GM18858 (cell line): Measurements from ENCODE around the gene ROPN1L.
"Not testable (repeated sequence)": the region's sequence is repeated elsewhere in the genome, so short reads cannot be mapped to it uniquely, and the experiment has no call there.

Experiments
- ATAC-seq: cut with Tn5 transposase; IDR thresholded peaks from one replicate; pipeline ENCODE4 v1.9.1; 2021; ENCODE audit not compliant: unreplicated experiment

ROPN1L gene

GRCh38 chr5:10476878-10477277 lies 35.2 kb downstream of the ROPN1L start:
- no peak for ATAC-seq

- ATAC-seq: no peak
These were observed 36.3 kb downstream of the ROPN1L start for GRCh38 chr5:10477943-10478342.

- ATAC-seq: no peak
These were observed 36.8 kb downstream of the ROPN1L start for GRCh38 chr5:10478436-10478835.

GRCh38 chr5:10479154-10479721 lies 37.6 kb downstream of the ROPN1L start:
- no peak for ATAC-seq

- no peak for ATAC-seq
These were observed 38.7 kb downstream of the ROPN1L start for GRCh38 chr5:10480237-10480985.

- ATAC-seq: no peak
These were observed 39.7 kb downstream of the ROPN1L start for GRCh38 chr5:10481241-10481935.

GRCh38 chr5:10482791-10483530 lies 41.3 kb downstream of the ROPN1L start:
- ATAC-seq: no peak

- no peak for ATAC-seq
These were observed 43.1 kb downstream of the ROPN1L start for GRCh38 chr5:10484774-10485141.

GRCh38 chr5:10485142-10485795 lies 43.6 kb downstream of the ROPN1L start:
- ATAC-seq: no peak

- no peak for ATAC-seq
These were observed 44.2 kb downstream of the ROPN1L start for GRCh38 chr5:10485897-10486296.

- ATAC-seq: no peak
These were observed 45.0 kb downstream of the ROPN1L start for GRCh38 chr5:10486511-10487344.

GRCh38 chr5:10488144-10488543 lies 46.5 kb downstream of the ROPN1L start:
- ATAC-seq: no peak

- ATAC-seq: peak; percentile 90
These were observed 48.2 kb downstream of the ROPN1L start for GRCh38 chr5:10489810-10490426.

GRCh38 chr5:10490927-10491672 lies 49.4 kb downstream of the ROPN1L start:
- ATAC-seq: no peak

- no peak for ATAC-seq
These were observed 50.0 kb downstream of the ROPN1L start for GRCh38 chr5:10491673-10492026.

- no peak for ATAC-seq
These were observed 52.2 kb downstream of the ROPN1L start for GRCh38 chr5:10493884-10494283.

- not testable (repeated sequence) for ATAC-seq
These were observed 52.8 kb downstream of the ROPN1L start for GRCh38 chr5:10494497-10494896.

- no peak for ATAC-seq
These were observed 55.9 kb downstream of the ROPN1L start for GRCh38 chr5:10497554-10497953.

- no peak for ATAC-seq
These were observed 56.7 kb downstream of the ROPN1L start for GRCh38 chr5:10498350-10498749.
